EH (cell line): Measurements from ENCODE around the gene MSL3B.
A peak's percentile ranks its signal among the peaks of the same experiment; 100 is the strongest.

Experiments used
- DNase-seq: peaks from one replicate; pipeline ENCODE4 v3.0.0-alpha.2; 2015; ENCODE audit warnings: low read depth

Gene MSL3B

DNA sequence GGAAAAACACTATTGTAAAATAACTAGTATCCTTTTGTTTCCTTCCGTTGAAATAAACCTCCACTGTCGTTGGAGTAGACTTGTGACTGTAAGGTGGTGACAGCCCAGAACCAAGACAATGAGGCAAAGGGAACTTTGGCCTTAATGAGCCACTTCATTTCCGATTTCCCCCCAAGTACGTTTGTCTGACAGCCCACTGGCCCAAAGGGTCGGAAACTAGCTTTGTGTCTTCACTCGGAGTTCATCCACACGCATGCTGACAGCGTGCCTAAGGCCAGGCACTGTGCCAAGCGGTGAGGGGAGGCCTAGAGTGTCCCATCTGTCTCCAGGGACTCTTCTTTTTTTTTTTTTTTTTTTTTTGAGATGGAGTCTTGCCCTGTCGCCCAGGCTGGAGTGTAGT lies 34.8 kb downstream of the MSL3B start:
- DNase-seq: no peak

DNA sequence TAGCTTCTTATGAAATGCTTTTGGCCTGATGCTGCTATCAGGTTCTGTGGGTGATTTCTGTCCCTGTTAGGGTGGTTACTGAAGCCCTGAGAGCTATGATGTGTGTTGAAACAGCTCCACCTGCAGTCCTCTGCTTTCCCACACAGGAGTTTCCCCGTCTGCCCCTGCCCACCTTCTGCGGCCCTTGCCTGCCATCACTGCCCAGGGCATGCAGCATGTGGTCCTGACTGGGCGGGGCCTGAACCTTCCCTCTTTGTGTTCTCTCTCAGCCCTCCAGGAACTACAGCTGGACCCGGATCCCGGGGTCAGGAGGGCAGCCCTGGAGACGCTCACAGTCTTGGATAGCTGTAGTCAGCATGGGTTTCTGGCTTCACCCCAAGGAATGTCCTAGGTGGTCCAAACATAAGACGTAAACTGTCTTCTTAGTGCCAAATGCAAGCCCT lies 35.3 kb downstream of the MSL3B start:
- peak; percentile 69 for DNase-seq

DNA sequence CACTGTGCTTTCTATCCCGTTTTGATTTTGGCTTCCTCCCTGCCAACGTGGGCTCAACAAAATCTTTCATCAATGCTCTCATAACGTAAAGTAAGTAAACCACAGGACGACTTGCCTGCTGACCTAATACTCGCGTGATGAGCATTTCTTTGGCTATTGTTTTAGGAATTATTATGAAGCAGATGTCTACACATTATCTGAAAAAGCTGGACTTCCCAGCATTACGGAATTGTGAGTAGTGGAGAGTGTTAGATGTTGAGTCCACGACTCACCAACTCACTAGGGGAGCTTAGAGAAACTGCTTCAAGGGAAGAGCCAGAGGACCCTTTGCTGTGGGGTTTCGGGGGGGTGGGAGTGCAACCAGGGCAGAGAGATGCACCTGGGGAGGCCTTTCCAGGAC lies 35.8 kb downstream of the MSL3B start:
- DNase-seq: peak; percentile 55

DNA sequence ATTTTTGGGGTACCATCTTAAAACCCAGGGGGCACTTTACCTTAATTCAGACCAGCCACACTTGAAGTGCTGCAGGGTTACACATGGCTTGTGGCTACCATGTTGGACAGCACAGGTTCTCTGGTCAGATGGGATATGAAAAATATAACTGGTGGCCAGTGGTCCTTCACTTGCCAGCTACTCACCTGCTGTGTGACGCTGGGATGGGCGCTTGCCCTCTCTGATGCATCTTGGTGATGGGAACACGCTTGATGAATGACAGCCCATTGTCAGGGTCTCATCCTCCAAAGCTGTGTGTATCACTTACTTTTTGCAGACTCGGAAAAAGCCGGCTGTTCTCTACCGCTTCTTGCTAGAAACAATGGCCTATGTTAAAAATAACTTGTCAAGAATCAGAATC lies 36.3 kb downstream of the MSL3B start:
- DNase-seq: no peak

DNA sequence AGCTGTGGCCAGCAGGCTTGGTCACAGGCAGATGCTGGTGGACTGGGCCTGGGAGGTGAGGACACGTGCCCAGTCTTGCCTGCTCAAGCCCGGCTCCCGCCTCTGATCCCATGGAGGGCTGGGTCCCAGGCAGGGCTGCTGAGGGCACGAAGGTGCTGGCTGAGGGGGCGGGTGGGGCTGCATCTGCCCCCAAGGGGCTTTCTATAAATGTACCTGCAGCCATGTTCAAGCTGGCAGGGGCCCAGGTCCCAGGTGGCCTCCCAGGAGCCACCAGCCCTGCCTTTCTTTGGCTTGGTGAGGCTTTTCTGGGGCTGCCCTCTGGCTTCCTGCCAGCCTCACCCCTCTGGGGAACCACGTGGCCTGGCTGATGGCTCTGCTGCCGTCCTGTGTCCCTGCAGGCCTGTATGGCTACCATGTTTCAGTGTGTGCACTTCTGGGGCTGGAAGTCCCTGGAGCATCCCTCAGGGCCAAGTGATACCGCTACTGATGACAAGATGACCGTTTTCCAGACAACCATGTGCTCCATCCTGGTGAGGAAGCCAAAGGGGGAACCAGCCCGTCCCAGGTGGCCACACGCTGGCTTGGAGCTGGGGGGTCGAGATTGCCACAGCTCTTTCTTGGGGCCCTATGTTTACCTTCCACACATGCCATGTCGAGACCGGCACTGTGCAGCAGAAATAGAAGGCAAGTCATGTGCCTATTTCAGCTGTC lies 37.0 kb downstream of the MSL3B start:
- no peak for DNase-seq

DNA sequence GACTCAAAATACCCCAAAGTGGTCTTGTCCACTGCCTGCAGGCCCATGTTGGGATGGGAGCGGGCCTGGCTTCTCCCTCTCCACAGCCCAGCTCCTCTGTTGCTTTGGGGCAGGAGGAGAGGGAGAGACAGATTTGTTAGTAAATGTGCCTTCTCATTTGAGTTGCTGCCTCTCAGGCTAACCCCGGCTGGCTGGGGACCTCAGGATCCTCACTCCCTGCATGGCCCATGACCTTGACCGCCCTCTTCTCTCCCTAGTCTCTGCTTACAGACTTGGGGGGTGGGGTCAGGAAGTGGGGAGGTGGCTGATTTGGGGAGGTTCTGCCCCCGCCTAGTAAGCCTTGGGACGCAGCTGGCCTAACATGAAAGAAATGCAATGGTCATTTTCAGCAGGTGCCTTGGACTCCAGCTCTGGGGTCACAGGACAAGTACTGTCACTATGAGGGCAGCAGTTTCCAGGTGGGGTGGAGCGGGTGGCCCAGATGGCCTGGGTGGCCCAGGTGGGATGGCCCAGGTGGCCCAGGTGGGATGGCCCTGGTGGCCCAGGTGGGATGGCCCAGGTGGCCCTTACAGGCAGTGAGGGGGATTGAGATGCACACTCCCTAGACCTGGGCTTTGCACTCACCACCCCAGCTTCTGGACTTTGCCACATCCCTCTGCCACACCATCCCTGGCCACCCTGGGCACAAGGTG lies 37.9 kb downstream of the MSL3B start:
- DNase-seq: no peak

DNA sequence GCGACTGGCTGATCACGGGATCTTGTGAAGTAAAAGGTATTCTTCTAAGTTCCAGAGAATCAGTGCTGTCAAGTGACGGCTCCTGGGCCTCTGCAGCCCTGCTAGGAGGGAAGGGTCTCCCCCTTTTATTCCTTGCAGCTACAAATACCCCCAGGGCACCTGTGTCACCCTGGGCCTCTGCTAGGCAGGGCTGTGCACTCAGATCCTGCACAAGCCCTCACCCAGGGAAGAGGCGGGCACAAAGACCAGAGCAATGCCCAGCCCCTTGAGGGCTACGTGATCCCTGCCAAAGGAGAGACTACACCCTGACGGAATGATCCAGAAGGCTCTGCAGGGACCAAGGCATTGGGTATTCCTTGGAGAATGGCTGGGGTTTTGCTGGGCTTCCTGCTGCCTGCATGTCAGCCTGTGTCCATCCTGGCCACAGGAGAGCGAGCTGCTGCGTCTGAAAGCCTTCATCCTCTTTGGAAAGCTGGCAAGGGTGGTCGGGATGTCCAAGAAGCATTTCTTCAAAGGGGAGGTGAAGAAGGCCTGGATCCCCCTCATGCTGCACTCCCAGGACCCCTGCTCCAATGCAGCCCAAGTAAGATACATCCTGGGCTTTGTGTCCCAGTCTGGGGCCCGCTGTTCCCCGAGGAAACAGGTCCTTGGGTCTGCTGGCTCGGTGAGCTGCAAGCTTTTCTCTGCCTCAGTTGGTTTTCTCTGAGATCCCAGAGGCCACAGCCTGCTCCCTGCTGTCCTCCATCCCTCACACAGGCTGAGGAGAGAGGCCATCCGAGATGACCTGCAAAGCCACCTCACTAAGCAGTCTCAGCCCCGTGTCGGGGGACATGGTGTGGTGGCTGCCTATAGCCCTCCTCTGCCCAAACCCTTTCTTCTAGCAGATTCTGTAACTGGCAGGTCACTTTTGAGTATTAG lies 38.7 kb downstream of the MSL3B start:
- DNase-seq: no peak

DNA sequence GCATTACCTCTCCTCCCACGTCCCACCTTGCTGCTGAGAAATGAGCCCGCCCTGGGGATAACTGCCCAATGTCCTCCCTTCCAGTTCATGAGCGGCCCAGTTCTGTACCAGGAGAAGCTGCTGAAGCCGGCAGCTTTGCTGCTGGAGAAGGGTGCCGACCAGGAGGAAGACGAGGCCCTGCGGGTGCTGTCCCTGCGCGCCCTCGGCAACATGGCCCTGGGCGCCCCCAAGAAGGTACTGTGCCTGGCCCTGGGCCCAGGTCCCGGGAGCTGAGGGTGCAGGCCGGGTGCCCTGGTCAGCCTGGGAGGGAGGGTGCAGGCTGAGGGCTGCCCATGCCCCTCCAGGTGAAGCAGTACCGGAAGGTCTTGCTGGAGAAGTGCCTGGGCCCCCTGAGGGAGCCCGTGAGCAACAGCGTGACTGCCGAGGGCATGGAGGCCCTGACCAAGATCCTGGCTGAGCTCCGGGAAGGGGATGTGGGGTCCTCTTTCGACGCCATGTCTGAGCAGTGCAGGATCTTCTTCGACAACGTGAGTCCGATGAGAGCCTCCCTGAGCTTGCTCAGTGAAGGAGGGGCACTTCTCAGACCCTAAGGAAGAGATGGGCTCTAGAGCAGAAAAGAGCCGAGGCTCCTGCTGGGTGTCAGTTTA lies 39.5 kb downstream of the MSL3B start:
- DNase-seq: no peak

DNA sequence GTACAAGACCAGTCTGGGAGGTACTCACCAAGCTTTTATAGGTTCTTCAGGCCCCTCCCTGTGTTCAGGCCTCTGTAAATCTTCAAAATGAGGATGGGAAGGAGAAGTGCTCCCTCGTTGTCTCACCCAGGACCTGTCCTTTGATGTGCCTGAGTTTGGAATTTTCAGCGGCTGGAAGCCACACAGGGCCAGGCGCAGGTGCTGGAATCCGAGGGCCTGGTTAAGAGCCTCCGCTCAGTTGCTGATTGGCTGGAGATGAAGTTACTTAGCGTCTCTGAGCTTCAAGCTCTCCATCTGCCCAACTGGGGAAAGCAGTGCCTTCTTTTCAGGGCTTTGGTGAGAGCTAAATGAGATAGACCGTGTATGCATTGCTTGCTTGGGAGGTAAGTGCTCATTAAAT lies 43.8 kb downstream of the MSL3B start:
- DNase-seq: no peak

DNA sequence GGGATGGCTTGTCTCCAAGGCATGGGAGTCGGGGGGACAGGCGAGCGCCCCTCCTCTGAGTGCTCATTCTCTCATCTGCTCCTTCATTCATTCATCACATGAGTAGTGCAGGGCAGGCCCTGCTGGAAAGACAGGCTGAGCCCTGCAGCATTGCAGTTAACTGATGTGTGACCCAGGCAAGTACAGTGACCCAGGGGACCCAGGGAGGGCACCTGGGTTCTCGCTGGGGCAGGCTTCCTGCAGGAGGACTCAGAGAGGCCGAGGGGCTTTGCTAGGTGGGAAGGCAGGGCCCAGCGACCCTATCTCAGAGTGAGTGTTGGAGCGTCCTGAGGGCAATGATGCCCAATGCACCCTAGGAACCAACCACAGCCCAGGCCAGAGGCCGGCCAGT lies 44.5 kb downstream of the MSL3B start:
- DNase-seq: no peak

DNA sequence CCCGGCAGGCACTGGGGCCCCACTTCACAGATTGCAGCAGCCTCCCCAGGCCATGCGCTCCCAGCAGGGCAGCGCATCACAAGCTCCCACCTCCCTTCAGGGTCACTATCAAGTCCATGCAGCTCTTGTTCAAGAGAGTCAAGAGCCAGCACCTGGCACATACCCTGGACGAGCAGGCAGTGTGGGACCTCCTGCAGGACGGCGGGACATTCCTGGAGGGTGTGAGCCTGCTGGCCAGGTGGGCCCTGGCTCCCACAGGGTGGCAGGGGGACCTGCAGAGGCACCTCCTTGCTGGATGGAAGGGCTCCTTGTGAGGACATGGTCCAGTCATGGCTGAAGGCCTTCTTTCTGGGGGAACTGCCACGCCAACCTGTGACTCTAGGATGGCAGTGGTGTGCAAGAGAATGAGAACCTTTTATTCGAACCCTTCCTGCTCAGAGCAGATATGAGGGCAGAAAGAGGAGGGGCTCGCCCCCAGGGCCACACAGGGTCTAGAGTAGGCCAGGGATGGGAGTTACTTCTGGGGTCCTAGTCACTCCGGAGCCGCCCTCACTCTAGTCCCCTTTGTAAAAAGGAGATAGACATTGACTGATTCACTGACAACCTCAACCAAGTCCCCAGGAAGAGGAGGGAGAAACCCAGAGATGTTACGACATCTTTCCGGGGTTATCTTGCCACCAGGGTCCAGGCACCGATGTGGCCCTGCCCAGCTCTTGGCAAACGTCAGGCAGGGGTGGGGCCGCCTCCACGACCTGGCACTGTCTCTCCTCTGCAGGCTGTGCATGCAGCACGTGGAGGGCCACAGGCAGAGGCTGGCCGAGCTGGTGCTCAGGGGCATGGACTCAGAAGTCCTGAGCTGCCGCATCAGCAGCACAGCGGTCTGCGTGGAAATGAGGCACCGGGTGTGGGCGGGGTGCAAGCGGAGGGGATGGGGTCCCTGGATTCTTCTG lies 45.1 kb downstream of the MSL3B start:
- no peak for DNase-seq

DNA sequence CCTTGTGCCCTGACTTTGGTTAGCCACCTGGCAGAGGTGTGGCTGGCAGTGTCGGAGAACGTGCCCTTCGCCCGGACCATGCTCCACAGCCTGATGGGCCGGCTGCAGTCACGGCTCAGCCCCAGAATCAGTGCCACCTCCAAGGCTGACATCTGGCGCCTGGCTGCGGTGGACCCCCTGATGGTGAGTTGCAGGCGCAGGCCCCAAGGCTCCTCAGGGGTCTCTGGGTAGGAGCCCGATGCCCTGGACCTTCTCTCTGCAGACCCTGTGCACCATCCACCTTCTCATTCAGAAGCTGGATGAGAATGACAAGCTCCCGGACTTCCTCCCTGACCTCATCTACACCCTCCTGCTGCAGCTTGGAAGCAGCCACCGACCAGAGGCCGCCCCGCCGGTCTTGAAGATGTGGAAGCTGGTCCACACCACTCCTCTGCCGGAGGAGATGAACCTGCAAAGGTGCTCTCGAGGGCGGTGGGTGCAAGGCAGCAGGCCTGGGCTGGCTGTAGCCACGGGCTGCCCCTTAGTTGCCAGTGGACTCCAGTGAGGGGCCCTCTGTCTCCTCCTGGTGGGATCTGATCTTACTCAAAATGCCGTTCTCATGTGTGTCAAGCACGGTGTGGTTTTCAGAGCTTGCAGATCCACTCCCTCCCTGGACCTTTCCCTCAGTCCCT lies 46.0 kb downstream of the MSL3B start:
- DNase-seq: no peak

DNA sequence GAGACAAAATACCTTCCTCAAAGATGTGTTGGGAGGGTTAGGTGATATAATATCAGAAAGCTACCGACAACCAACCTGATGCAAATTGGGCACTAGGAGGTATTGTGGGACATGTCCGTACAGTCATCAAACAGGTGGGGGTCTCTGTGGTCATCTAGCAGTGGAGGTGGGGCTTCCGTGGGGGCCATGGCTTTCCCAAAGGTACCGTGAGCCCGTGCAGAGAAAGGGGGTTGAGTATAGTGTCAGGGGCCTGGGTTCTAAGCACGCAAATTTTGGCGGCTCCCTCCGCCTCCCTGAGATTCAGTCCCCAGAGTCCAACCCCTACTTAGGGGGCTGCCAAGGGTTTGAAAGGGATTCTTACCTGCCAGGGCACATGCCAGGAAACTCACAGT lies 46.5 kb downstream of the MSL3B start:
- DNase-seq: no peak

DNA sequence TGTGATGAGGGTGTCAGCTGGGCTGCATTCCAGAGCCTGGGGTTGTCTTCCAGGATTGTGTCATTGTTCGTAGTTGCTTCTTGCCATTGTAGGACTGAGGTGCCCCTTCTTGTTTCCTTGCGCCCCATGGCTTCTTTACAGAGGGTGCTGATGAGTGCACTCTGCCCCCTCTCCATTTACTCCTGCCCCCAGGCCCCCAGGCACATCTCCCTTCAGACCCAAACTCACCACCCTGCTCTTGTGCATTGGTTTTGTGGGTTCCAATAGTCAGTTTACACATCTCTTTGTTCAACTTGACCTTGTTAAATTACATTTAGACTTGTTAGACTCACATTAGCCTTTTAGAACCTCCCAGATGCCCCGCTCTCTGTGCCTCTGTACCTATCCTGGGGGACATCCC lies 47.0 kb downstream of the MSL3B start:
- no peak for DNase-seq

DNA sequence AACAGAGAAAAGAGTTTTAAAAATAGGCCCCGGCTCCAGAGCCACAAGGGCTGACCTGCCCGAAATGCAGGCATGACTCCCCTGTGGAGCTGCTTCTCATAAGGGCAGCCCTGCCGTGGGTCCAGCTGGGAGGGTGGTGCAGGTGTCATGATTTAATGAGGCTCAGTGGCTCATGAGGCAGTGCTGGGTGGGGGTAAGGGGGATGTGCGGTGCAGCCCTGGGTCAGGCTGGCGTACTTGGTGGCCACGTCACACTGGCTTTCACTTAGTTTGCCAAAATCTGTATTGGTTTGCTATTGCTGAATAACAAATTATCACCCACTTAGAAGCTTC lies 47.4 kb downstream of the MSL3B start:
- no peak for DNase-seq

DNA sequence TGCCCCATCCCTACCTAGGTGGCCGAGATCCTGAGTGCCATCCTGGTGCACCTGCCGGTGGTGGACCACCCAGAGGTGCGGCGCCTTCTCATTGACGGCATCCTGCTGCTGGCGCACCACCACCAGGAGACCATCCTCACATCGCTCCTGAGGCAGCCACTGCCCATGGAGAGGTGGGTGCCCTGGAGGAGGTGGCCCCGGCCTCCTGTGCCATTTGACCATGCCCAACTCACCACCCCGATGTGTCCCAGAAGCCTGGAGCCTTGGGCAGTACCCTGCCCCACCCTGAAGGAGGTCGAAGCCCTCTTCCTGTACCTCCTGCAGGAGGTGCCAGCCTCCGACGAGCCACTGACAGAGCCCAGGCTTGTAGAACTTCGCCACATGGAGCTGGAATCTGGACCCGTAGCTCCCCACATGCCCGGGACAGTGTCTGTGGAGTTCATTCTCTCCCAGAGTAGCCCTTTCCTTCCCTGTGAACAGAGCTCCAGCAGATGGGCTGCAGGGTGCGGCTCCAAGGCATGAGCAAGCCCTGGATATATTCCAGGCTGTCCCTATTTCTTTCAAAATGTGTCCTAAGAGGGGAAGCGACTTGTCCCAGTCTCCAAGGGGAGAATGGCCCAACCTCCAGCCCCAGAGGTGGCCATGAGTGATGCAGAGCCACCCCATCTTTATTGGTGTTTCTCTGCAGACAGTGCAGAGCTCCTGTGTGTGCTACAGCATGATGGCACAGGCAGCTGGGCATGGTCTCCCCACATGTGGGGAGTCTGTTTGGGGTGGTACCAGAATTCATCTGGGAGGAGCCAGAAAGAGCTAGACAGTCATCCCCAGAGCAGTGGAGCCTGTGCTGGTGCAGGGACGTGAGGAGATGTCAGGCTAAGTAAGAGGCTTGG lies 48.1 kb downstream of the MSL3B start:
- no peak for DNase-seq

DNA sequence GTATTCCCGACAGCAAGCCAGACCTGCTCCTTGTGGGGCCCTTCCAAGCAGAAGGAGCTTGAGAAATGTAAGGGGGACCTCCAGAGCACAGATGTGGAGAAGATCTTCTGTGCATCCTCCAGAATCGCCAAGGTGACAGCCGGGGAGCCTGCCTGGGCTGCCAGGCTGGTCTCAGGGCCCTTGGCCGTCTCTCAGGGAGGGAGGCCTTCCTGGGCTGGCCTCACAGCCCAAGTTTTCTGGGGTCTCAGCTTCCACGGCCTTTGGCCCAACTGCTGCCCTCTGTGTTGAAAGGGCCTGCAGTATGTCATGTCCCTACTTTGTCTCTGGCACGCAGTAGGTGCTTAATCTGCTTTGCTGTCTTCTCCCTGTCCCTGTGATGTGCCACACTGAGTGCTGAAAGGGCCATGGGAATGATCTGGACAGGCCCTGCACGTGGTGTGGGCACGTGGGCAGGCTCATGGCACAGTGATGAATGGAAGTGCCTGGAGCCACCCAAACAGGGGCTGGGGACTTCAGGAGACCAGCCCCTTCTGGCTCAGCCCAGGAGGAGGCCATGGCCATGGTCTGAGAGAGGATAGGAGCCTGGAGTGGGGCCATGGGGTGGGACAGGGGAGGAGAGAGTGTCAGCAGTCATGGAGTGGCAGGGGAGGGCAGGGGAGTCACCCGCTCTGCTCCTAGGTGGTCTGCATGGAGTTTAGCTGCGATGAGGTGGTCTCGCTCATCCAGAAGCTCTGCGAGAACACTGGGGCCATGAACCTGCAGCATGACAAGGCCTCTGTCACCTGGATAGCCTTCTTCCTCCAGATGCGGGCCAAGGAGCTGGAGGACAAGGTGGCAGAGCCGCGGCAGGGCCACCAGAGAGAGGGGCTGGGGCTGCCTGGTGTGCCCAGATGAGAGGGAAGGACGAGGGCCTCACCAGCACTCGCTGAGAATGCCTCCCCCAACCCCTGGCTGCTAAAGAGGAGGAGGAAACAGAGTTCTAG lies 49.3 kb downstream of the MSL3B start:
- no peak for DNase-seq

DNA sequence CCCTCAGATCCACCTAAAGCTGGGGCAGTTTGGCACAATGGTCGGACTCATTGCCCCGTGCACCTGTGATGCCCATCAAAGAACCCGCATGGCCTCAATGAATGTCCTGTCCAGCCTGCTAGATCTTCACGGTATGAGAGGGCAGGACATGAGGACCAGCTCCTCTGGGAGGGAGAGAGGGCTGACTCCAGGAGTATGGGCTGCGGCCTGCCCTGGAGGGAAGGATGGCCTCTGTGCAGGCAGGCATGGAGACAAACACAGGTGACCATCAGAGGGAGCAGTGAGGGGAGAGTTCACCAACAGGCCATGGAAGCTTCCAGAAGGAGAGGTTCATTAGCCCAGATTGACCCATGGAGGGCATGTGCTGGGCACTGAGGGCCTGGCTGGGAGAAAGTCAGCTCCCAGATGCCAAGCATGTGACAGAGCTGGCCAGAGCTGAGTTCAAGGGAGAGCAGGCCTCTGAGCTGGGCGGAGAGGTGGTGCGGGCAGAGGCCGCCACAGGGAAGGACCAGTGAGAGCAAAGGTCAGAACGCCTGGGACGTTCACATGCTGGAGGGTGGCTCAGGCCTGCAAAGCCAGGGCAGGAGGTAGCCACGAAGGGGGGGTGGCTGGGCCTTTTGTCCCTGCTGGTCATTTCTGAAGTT lies 50.1 kb downstream of the MSL3B start:
- DNase-seq: no peak
